Neural progenitor cell (in vitro differentiated cells): ENCODE data around the gene TAS2R3. TPM values are rescaled to one million over a fixed set of nuclear protein-coding genes. Genes with fewer than 3 reads are reported as not detected.
"Not testable (repeated sequence)": the region's sequence is repeated elsewhere in the genome, so short reads cannot be mapped to it uniquely, and the experiment has no call there.

Experiments used
- DNase-seq: peaks from one replicate; pipeline ENCODE4 v3.0.0-alpha.2; 2016; ENCODE audit warnings: low spot score
- H2AFZ ChIP-seq: fragments of 200-600 bp; sonication (generic); replicated peaks from 2 replicates; pipeline ENCODE4 v1.6.1; 2016; ENCODE audit warnings: antibody characterized with exemption
- H3F3A ChIP-seq: fragments of 200-600 bp; sonication (generic); 2 replicates; pipeline ENCODE4 v1.6.1; 2016; ENCODE audit warnings: antibody characterized with exemption, low read depth
- H3K27ac ChIP-seq: fragments of 200-600 bp; sonication (generic); 2 replicates; pipeline ENCODE4 v1.5.1; 2016; ENCODE audit warnings: mild to moderate bottlenecking
- H3K27me3 ChIP-seq: fragments of 200-600 bp; sonication (generic); 2 replicates; pipeline ENCODE4 v1.6.1; 2016; ENCODE audit warnings: mild to moderate bottlenecking, moderate library complexity
- H3K36me3 ChIP-seq: fragments of 200-600 bp; sonication (generic); 2 replicates; pipeline ENCODE4 v1.5.1; 2016
- H3K4me1 ChIP-seq: fragments of 200-600 bp; sonication (generic); 2 replicates; pipeline ENCODE4 v1.6.1; 2016; ENCODE audit warnings: mixed run types
- H3K4me2 ChIP-seq: fragments of 200-600 bp; sonication (generic); 2 replicates; pipeline ENCODE4 v1.6.1; 2016
- H3K4me3 ChIP-seq: fragments of 200-600 bp; sonication (generic); 2 replicates; pipeline ENCODE4 v1.5.1; 2016
- H3K79me2 ChIP-seq: fragments of 200-600 bp; sonication (generic); 2 replicates; pipeline ENCODE4 v1.6.1; 2016; ENCODE audit warnings: low read depth
- H3K9ac ChIP-seq: fragments of 200-600 bp; sonication (generic); 2 replicates; pipeline ENCODE4 v1.6.1; 2016
- H3K9me3 ChIP-seq: fragments of 200-600 bp; sonication (generic); 2 replicates; pipeline ENCODE4 v1.5.1; 2016; ENCODE audit warnings: low read depth
- H4K20me1 ChIP-seq: fragments of 200-600 bp; sonication (generic); 2 replicates; pipeline ENCODE4 v1.6.1; 2016; ENCODE audit warnings: low read depth
- H3K27ac Mint-ChIP-seq: 3 replicates; pipeline ENCODE4 v1.8.0; 2021; ENCODE audit warnings: mixed read lengths
- H3K27me3 Mint-ChIP-seq: 2 replicates; pipeline ENCODE4 v1.8.0; 2022; ENCODE audit warnings: low read depth, mild to moderate bottlenecking, inconsistent platforms, moderate library complexity, mixed read lengths; ENCODE audit not compliant: insufficient read depth
- H3K36me3 Mint-ChIP-seq: 3 replicates; pipeline ENCODE4 v1.8.0; 2021; ENCODE audit warnings: mixed read lengths
- H3K4me1 Mint-ChIP-seq: 3 replicates; pipeline ENCODE4 v1.8.0; 2021; ENCODE audit warnings: mixed read lengths
- H3K4me3 Mint-ChIP-seq: 3 replicates; pipeline ENCODE4 v1.8.0; 2021; ENCODE audit warnings: mild to moderate bottlenecking, moderate library complexity, mixed read lengths
- H3K9me3 Mint-ChIP-seq: 3 replicates; pipeline ENCODE4 v1.8.0; 2020; ENCODE audit warnings: mixed read lengths
- CTCF ChIP-seq: fragments of 200-600 bp; sonication (generic); IDR thresholded peaks from 2 replicates; pipeline ENCODE4 v1.5.1; 2017; ENCODE audit warnings: antibody characterized with exemption, mild to moderate bottlenecking
- EZH2 ChIP-seq: fragments of 200-600 bp; sonication (generic); IDR thresholded peaks from 2 replicates; pipeline ENCODE4 v1.6.1; 2017; ENCODE audit warnings: antibody characterized with exemption, mild to moderate bottlenecking, moderate library complexity
- EZH2phosphoT487 ChIP-seq: fragments of 200-600 bp; sonication (generic); IDR thresholded peaks from 2 replicates; pipeline ENCODE4 v1.6.1; 2017; ENCODE audit warnings: antibody characterized with exemption
- total RNA-seq: library from RNA; depleted of rRNA; stranded (reverse); fragments of >200 nt; gene quantifications from 2 replicates; pipeline ENCODE4 v1.2.3, GENCODE V29; 2015; ENCODE audit warnings: low replicate concordance

The TAS2R3 gene
- total RNA-seq, 1 donor from 2014 or later: 2.2 TPM

- H3K4me2 ChIP-seq: no peak overlapping the region
- no peak overlapping the region for H3K27ac ChIP-seq
- no peak for DNase-seq
- H3F3A ChIP-seq: no peaks in the 10 kb centered on the region
- H3K36me3 Mint-ChIP-seq: peaks cover 75% of the 10 kb centered on the region
- H3K4me1 Mint-ChIP-seq: no peaks in the 10 kb centered on the region
- no peak overlapping the region for H3K27ac Mint-ChIP-seq
- peaks cover 37% of the 10 kb centered on the region for H3K9me3 Mint-ChIP-seq
- no peak for TF ChIP-seq EZH2phosphoT487
- TF ChIP-seq CTCF: peak; percentile 48
- TF ChIP-seq EZH2: no peak
- no peaks in the 10 kb centered on the region for H4K20me1 ChIP-seq
- no peaks in the 10 kb centered on the region for H3K27me3 Mint-ChIP-seq
- no peak overlapping the region for H3K4me3 ChIP-seq
- H3K9ac ChIP-seq: no peak overlapping the region
- no peak overlapping the region for H3K4me3 Mint-ChIP-seq
- H3K79me2 ChIP-seq: no peaks in the 10 kb centered on the region
- peaks cover 21% of the 10 kb centered on the region for H3K9me3 ChIP-seq
- H2AFZ ChIP-seq: no peak overlapping the region
- H3K4me1 ChIP-seq: no peaks in the 10 kb centered on the region
- peaks cover 50% of the 10 kb centered on the region for H3K36me3 ChIP-seq
- no peaks in the 10 kb centered on the region for H3K27me3 ChIP-seq
Measured at GRCh38 chr7:141752634-141753033, 11.3 kb upstream of the TAS2R3 start.

DNA sequence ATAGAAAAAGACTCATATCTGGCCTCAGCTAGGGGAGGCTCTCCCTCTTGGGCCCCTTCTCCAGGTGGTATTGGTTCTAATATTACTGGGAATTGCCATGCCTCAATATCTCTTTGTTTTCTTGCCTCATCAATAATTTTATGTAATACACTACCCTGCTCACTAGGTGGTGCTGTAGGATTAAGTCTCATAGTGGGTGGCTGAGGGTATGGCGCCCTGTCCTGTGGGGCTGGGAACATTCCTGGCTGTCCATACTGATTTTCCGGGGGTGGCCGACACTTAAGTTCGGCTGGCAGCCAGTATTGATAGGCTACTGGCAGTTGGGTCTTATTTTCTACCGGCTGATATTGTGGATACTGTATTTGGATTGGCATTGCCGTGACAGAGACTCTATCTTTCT, 9.0 kb upstream of the TAS2R3 start:
- Histone ChIP-seq H3K4me2 (no peak overlapping the region), H2AFZ (no peak overlapping the region), H3K36me3 (peaks cover 29% of the 10 kb centered on the region), H3K4me3 (no peak overlapping the region), H3K27me3 (no peaks in the 10 kb centered on the region), H3K9me3 (peaks cover 18% of the 10 kb centered on the region), H3K79me2 (no peaks in the 10 kb centered on the region), H4K20me1 (no peaks in the 10 kb centered on the region), H3K4me1 (no peaks in the 10 kb centered on the region), H3F3A (no peaks in the 10 kb centered on the region), H3K9ac (no peak overlapping the region), H3K27ac (no peak overlapping the region)
- Mint-ChIP-seq H3K4me3 (no peak overlapping the region), H3K36me3 (peaks cover 74% of the 10 kb centered on the region), H3K27ac (no peak overlapping the region), H3K4me1 (no peaks in the 10 kb centered on the region), H3K27me3 (no peaks in the 10 kb centered on the region), H3K9me3 (peaks cover 35% of the 10 kb centered on the region)
- peak; percentile 61 for DNase-seq
- TF ChIP-seq EZH2phosphoT487: no peak
- peak; percentile 60 for TF ChIP-seq CTCF

DNA sequence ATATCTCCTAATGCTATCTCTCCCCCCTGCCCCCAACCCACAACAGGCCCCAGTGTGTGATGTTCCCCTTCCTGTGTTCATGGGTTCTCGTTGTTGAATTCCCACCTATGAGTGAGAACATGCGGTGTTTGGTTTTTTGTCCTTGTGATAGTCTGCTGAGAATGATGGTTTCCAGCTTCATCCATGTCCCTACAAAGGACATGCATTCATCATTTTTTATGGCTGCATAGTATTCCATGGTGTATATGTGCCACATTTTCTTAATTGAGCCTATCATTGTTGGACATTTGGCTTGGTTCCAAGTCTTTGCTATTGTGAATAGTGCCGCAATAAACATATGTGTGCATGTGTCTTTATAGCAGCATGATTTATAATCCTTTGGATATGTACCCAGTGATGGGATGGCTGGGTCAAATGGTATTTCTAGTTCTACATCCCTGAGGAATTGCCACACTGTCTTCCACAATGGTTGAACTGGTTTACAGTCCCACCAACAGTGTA, 6.2 kb downstream of the TAS2R3 start:
- peaks cover 22% of the 10 kb centered on the region for H3K36me3 Mint-ChIP-seq

DNA sequence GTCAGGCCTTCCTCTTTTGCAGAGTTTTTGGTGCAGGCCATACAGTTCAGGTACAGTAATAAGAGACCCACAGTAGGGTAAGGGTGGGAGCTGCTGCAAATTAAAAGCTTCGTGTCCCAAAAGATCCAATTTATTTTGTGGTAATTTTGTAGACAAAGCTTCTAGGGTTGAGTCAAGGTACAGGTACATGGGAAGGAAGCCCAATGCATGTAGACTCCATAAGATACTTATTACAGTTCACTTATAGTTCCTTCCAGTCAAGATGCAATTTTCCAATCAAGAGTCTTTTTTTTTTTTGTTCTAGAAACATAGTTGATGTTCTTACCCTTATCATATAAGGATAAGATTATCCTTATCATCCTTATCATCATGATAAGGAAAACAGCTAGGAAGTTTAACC, 12.5 kb downstream of the TAS2R3 start, which contains the start of gene TAS2R4:
TSS of gene TAS2R4 (plus strand) at position 301 of the 400 bp plus-strand sequence. CDS start 1,815 bp downstream, outside the sequence.
- no peak within 1 kb of the TSS for H3K9ac ChIP-seq
- H3K27me3 Mint-ChIP-seq: no peaks in the 10 kb centered on the region
- no peak for DNase-seq
- no peak within 1 kb of the TSS for H3K4me3 ChIP-seq
- H3K9me3 Mint-ChIP-seq: peaks cover 12% of the 10 kb centered on the region
- H3K27ac ChIP-seq: no peak within 1 kb of the TSS
- no peaks in the 10 kb centered on the region for H3K4me1 ChIP-seq
- no peaks in the 10 kb centered on the region for H3F3A ChIP-seq
- TF ChIP-seq EZH2phosphoT487 (no peak), EZH2 (no peak), CTCF (no peak)
- no peaks in the 10 kb centered on the region for H3K27me3 ChIP-seq
- peaks cover 6% of the 10 kb centered on the region for H3K36me3 ChIP-seq
- H3K4me2 ChIP-seq: no peak within 1 kb of the TSS
- H3K4me3 Mint-ChIP-seq: no peak within 1 kb of the TSS
- no peaks in the 10 kb centered on the region for H3K9me3 ChIP-seq
- H3K4me1 Mint-ChIP-seq: no peaks in the 10 kb centered on the region
- no peaks in the 10 kb centered on the region for H4K20me1 ChIP-seq
- H3K36me3 Mint-ChIP-seq: peaks cover 40% of the 10 kb centered on the region
- H3K79me2 ChIP-seq: no peaks in the 10 kb centered on the region
- no peak within 1 kb of the TSS for H2AFZ ChIP-seq
- no peak within 1 kb of the TSS for H3K27ac Mint-ChIP-seq

More for the DNA sequence above, 6.2 kb downstream of the TAS2R3 start:
- H3K9ac ChIP-seq, H2AFZ ChIP-seq, H3K27ac ChIP-seq, H3K9me3 Mint-ChIP-seq, H3K4me1 Mint-ChIP-seq, H3K27me3 ChIP-seq, H3F3A ChIP-seq, H3K4me3 ChIP-seq, H3K27ac Mint-ChIP-seq, H3K27me3 Mint-ChIP-seq, H3K36me3 ChIP-seq, DNase-seq, H3K9me3 ChIP-seq, H3K4me1 ChIP-seq, H3K4me2 ChIP-seq, H3K79me2 ChIP-seq, H4K20me1 ChIP-seq, H3K4me3 Mint-ChIP-seq: not testable (repeated sequence)
